Kidney epithelial cell (primary cell): ENCODE results near the gene COL5A2. TPM values are rescaled to one million over a fixed set of nuclear protein-coding genes. Genes with fewer than 3 reads are reported as not detected.

Experiments used
- DNase-seq: peaks from one replicate; pipeline ENCODE4 v3.0.0-alpha.2; 2010; ENCODE audit warnings: low read depth
- H3K27me3 ChIP-seq: 2 replicates; pipeline ENCODE4 v1.6.0; 2011; ENCODE audit warnings: low read length; ENCODE audit not compliant: control insufficient read depth, insufficient read depth
- H3K36me3 ChIP-seq: 2 replicates; pipeline ENCODE4 v1.5.1; 2011; ENCODE audit warnings: low read length; ENCODE audit not compliant: control insufficient read depth, insufficient read depth
- H3K4me3 ChIP-seq: 2 replicates; pipeline ENCODE4 v1.5.1; 2011; ENCODE audit warnings: low read depth, mild to moderate bottlenecking, control low read depth, low read length
- CTCF ChIP-seq: IDR thresholded peaks from 2 replicates; pipeline ENCODE4 v1.5.1; 2011; ENCODE audit warnings: mild to moderate bottlenecking, moderate library complexity, low read length, control low read depth, inconsistent platforms; ENCODE audit not compliant: insufficient read depth, poor library complexity, severe bottlenecking
- total RNA-seq: library from RNA; depleted of rRNA; stranded (reverse); fragments of >200 nt; gene quantifications from 2 replicates; pipeline ENCODE4 v1.2.3, GENCODE V29; 2015

Gene COL5A2
- total RNA-seq, 1 donor from 2014 or later, result 27.1 TPM

GRCh38 chr2:189204322-189204941, 24.9 kb upstream of the COL5A2 start:
- Histone ChIP-seq H3K27me3 (no peaks in the 10 kb centered on the region), H3K36me3 (no peaks in the 10 kb centered on the region), H3K4me3 (no peak overlapping the region)
- DNase-seq, result no peak
- TF ChIP-seq CTCF, result no peak

- TF ChIP-seq CTCF, result no peak
- DNase-seq, result no peak
- Histone ChIP-seq H3K36me3 (no peaks in the 10 kb centered on the region), H3K27me3 (no peaks in the 10 kb centered on the region), H3K4me3 (no peak overlapping the region)
These were observed 23.7 kb upstream of the COL5A2 start for GRCh38 chr2:189203177-189203799.

- Histone ChIP-seq H3K4me3 (no peak overlapping the region), H3K36me3 (no peaks in the 10 kb centered on the region), H3K27me3 (no peaks in the 10 kb centered on the region)
- DNase-seq, result no peak
- TF ChIP-seq CTCF, result no peak
These were observed 20.2 kb upstream of the COL5A2 start for GRCh38 chr2:189199797-189200196.

GRCh38 chr2:189192766-189193165, 13.2 kb upstream of the COL5A2 start:
- H3K36me3 ChIP-seq, result no peaks in the 10 kb centered on the region
- DNase-seq, result no peak
- H3K4me3 ChIP-seq, result no peak overlapping the region
- TF ChIP-seq CTCF, result no peak
- no peaks in the 10 kb centered on the region for H3K27me3 ChIP-seq

GRCh38 chr2:189191766-189192165, 12.2 kb upstream of the COL5A2 start:
- H3K4me3 ChIP-seq, result no peak overlapping the region
- no peaks in the 10 kb centered on the region for H3K27me3 ChIP-seq
- H3K36me3 ChIP-seq, result no peaks in the 10 kb centered on the region
- no peak for TF ChIP-seq CTCF
- no peak for DNase-seq

- no peak for TF ChIP-seq CTCF
- Histone ChIP-seq H3K36me3 (no peaks in the 10 kb centered on the region), H3K4me3 (no peak overlapping the region), H3K27me3 (no peaks in the 10 kb centered on the region)
- DNase-seq, result no peak
These were observed 11.1 kb upstream of the COL5A2 start for GRCh38 chr2:189190685-189191084.
